HG03442 (cell line): ENCODE results near the gene RAX2.
"Not testable (repeated sequence)": the region's sequence is repeated elsewhere in the genome, so short reads cannot be mapped to it uniquely, and the experiment has no call there.

Experiments
- ATAC-seq: cut with Tn5 transposase; IDR thresholded peaks from one replicate; pipeline ENCODE4 v1.9.1; 2021; ENCODE audit warnings: mild to moderate bottlenecking, moderate library complexity; ENCODE audit not compliant: unreplicated experiment

RAX2 gene

GRCh38 chr19:3771906-3772455 lies at the start of gene RAX2:
TSS of gene RAX2 (minus strand) at chr19:3772228. CDS start at chr19:3771742, 486 bp downstream.
- no peak for ATAC-seq

- no peak for ATAC-seq
Observed at GRCh38 chr19:3821156-3821555, 49.1 kb upstream of the RAX2 start.

GRCh38 chr19:3819989-3820388 lies 48.0 kb upstream of the RAX2 start:
- ATAC-seq = no peak

GRCh38 chr19:3818918-3819317 lies 46.9 kb upstream of the RAX2 start:
- ATAC-seq = no peak

GRCh38 chr19:3818466-3818865 lies 46.4 kb upstream of the RAX2 start:
- ATAC-seq = no peak

- no peak for ATAC-seq
Observed at GRCh38 chr19:3817761-3818160, 45.7 kb upstream of the RAX2 start.

- no peak for ATAC-seq
Observed at GRCh38 chr19:3816566-3817218, 44.7 kb upstream of the RAX2 start.

- not testable (repeated sequence) for ATAC-seq
Observed at GRCh38 chr19:3816148-3816547, 44.1 kb upstream of the RAX2 start.

- ATAC-seq = no peak
Observed at GRCh38 chr19:3814648-3815047, 42.6 kb upstream of the RAX2 start.

- ATAC-seq = no peak
Observed at GRCh38 chr19:3813473-3814392, 41.7 kb upstream of the RAX2 start.

- ATAC-seq = no peak
Observed at GRCh38 chr19:3810708-3811355, 38.8 kb upstream of the RAX2 start.

GRCh38 chr19:3809881-3810707 lies 38.1 kb upstream of the RAX2 start:
- no peak for ATAC-seq

GRCh38 chr19:3808420-3809143 lies 36.6 kb upstream of the RAX2 start:
- ATAC-seq = no peak

- no peak for ATAC-seq
Observed at GRCh38 chr19:3807574-3808354, 35.7 kb upstream of the RAX2 start.

- ATAC-seq = no peak
Observed at GRCh38 chr19:3807131-3807480, 35.1 kb upstream of the RAX2 start.

GRCh38 chr19:3805859-3806258 lies 33.8 kb upstream of the RAX2 start:
- no peak for ATAC-seq

- no peak for ATAC-seq
Observed at GRCh38 chr19:3804429-3804828, 32.4 kb upstream of the RAX2 start.

GRCh38 chr19:3803986-3804385 lies 32.0 kb upstream of the RAX2 start:
- no peak for ATAC-seq
